Esophagus squamous epithelium (tissue), 5 donors: ENCODE data around the gene CLEC3B. TPM values are rescaled to one million over a fixed set of nuclear protein-coding genes. Genes with fewer than 3 reads are reported as not detected.
"Not testable (repeated sequence)": the region's sequence is repeated elsewhere in the genome, so short reads cannot be mapped to it uniquely, and the experiment has no call there.

Experiments
- DNase-seq: peaks from one replicate; lab custom pipeline; 2025; lab: John Stamatoyannopoulos, UW
- H3K27ac ChIP-seq, 4 donors: fragments of 200-600 bp; sonication (generic); one replicate each; pipeline ENCODE4 v1.5.1; 2016 to 2019; ENCODE audit warnings: mild to moderate bottlenecking in 1 of 4
- H3K27me3 ChIP-seq, 4 donors: fragments of 200-600 bp; sonication (generic); 1 replicate in 3 of 4; 2 replicates in 1 of 4; pipeline versions ENCODE4 v1.5.1 to v1.6.0; 2017 to 2021; ENCODE audit warnings: antibody characterized with exemption in 1 of 4
- H3K36me3 ChIP-seq, 3 donors: fragments of 200-600 bp; sonication (generic); one replicate each; pipeline ENCODE4 v1.5.1; 2016 to 2019
- H3K4me1 ChIP-seq, 3 donors: fragments of 200-600 bp; sonication (generic); one replicate each; pipeline ENCODE4 v1.5.1; 2017 to 2019
- H3K4me3 ChIP-seq, 4 donors: fragments of 200-600 bp; sonication (generic); 1 replicate in 3 of 4; 2 replicates in 1 of 4; pipeline ENCODE4 v1.5.1; 2016 to 2019; ENCODE audit warnings: mild to moderate bottlenecking in 2 of 4, moderate library complexity in 1 of 4
- H3K9me3 ChIP-seq, 3 donors: fragments of 200-600 bp; sonication (generic); one replicate each; pipeline ENCODE4 v1.5.1; 2016 to 2019
- POLR2A ChIP-seq, 4 donors: fragments of 450-650 bp; IDR thresholded peaks; one replicate each; pipeline ENCODE4 v1.6.1; 2017; ENCODE audit warnings: antibody characterized with exemption in 4 of 4, mild to moderate bottlenecking in 4 of 4, moderate library complexity in 3 of 4
- WGBS, 2 donors: methylation state at CpG; one replicate each; pipeline ENCODE4 v1.1.5; 2018; 5-methylcytosine and 5-hydroxymethylcytosine counted together
- intact Hi-C: fragments of 100-400 bp; cut with DNase I; formaldehyde crosslinking; loops from one replicate; pipeline ENCODE4 v1.15.0; 2022
- total RNA-seq, 4 donors: library from RNA; depleted of rRNA; stranded (reverse); fragments of >200 nt; gene quantifications; one replicate each; pipeline ENCODE4 v1.1.0, GENCODE V29; 2016
- TF ChIP-seq, protein P1 (sequence below), 6 experiments: fragments of 450-650 bp in 4 of 6; fragments of 200-600 bp in 2 of 6; sonication (generic) in 2 of 6; IDR thresholded peaks; one replicate each; pipeline ENCODE4 v1.5.1; 2016 to 2019; ENCODE audit warnings: antibody characterized with exemption in 6 of 6, mild to moderate bottlenecking in 4 of 6, moderate library complexity in 4 of 6
- donor health status: DM: yes; HTN: yes; CAD: no.

Gene CLEC3B
- total RNA-seq, 4 donors from 2014 or later = 4.3 to 28.8 (median 6.9) TPM

DNA sequence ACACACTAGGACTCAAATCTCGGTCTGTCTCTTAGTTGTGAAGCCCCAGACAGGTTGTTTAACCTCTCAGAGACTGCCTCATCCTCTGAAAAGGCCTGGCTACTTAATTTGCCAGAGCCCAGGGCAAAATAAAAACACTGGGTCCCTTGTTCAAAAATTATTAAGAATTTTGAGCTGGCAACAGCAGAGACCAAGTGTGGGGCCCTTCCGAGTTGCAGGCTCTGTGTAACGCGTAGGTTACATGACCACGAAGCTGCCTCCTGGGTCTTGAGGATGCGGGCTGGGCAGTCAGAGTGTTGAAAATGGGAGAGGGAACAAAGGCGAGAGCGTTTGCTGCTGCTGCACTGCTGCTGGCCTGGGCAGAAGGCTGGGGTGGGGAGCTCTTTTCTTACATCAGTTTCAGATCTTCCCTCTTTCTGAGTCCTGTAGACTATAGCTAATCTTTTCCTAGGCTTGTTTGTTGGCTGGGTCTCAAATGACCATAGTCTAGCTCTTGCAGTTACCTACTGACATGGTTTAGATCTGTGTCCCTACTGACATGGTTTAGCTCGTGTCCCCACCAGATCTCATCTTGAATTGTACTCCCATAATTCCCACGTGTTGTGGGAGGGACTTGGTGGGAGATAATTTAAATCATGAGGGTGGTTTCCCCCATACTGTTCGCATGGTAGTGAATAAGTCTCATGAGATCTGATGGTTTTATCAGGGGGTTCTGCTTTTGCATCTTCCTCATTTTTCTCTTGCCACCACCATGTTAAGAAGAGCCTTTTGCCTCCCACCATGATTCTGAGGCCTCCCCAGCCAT, 49.9 kb downstream of the CLEC3B start:
- H3K4me1 ChIP-seq = peaks cover 0 to 6% (median 0%) of the 10 kb centered on the region in 3 donors
- H3K4me3 ChIP-seq = no peak overlapping the region
- no peak for DNase-seq
- no peak for TF ChIP-seq POLR2A (IDR thresholded peaks at IDR 0.05)
- TF ChIP-seq, protein P1, sequence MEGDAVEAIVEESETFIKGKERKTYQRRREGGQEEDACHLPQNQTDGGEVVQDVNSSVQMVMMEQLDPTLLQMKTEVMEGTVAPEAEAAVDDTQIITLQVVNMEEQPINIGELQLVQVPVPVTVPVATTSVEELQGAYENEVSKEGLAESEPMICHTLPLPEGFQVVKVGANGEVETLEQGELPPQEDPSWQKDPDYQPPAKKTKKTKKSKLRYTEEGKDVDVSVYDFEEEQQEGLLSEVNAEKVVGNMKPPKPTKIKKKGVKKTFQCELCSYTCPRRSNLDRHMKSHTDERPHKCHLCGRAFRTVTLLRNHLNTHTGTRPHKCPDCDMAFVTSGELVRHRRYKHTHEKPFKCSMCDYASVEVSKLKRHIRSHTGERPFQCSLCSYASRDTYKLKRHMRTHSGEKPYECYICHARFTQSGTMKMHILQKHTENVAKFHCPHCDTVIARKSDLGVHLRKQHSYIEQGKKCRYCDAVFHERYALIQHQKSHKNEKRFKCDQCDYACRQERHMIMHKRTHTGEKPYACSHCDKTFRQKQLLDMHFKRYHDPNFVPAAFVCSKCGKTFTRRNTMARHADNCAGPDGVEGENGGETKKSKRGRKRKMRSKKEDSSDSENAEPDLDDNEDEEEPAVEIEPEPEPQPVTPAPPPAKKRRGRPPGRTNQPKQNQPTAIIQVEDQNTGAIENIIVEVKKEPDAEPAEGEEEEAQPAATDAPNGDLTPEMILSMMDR (IDR thresholded peaks at IDR 0.05) = no peak
- H3K36me3 ChIP-seq = no peaks in the 10 kb centered on the region
- no peaks in the 10 kb centered on the region for H3K27me3 ChIP-seq
- 79 to 82% methylated on average over 10 to 11 of the region's 11 CpGs for WGBS, 2 donors
- no peak overlapping the region for H3K27ac ChIP-seq
- H3K9me3 ChIP-seq = no peaks in the 10 kb centered on the region
- intact Hi-C loops = no loop called here

DNA sequence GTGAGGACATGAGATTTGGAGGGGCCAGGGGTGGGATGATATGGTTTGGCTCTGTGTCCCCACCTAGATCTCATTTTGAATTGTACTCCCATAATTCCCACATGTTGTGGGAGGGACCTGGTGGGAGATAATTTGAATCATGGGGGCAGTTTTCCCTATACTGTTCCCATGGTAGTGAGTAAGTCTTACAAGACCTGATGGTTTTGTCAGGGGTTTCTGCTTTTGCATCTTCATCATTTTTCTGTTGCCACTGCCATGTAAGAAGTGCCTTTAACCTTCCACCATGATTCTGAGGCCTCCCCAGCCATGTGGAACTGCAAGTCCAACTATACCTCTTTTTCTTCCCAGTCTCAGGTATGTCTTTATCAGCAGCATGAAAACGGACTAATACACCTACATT, 52.2 kb downstream of the CLEC3B start:
- H3K4me3 ChIP-seq, H3K9me3 ChIP-seq, intact Hi-C loops, H3K4me1 ChIP-seq, H3K27me3 ChIP-seq, H3K27ac ChIP-seq, DNase-seq: not testable (repeated sequence)
- WGBS, 2 donors = 75 to 100% methylated on average over 1 of the region's 1 CpG
- peaks cover 0 to 11% (median 0%) of the 10 kb centered on the region in 3 donors for H3K36me3 ChIP-seq

DNA sequence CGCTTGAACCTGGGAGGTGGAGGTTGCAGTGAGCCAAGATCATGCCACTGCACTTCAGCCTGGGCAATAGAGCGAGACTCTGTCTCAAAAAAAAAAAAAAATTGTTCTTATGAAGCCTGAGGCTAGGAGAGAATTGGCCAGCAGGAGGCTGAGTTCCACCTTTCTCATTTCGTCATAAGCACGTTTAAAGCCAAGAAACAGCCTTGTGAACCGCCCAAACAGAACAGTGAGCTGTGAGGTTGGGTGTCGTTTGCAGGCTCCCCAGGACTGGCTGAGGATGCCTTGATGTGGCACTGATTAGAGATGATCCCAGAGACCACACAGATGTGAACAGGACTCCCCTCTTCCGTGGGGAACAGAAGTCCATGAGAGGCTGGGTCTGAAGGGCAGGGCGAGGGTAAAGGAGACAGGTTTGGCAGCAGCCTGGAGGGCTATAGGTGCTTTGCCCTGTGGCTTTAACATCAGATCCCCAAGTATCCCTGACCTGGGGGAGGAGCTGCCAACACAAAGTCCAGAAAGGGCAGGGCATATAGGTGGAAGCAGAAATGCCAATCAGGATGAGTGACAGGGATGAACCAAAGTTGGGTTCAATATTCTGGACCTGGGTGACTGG, 52.9 kb downstream of the CLEC3B start:
- Histone ChIP-seq H3K36me3 (peaks cover 0 to 18% (median 0%) of the 10 kb centered on the region in 3 donors), H3K4me1 (peaks cover 0 to 6% (median 0%) of the 10 kb centered on the region in 3 donors), H3K27ac (no peak overlapping the region), H3K4me3 (no peak overlapping the region), H3K27me3 (no peaks in the 10 kb centered on the region), H3K9me3 (no peaks in the 10 kb centered on the region)
- intact Hi-C loops = no loop called here
- no peak for DNase-seq
- WGBS, 2 donors = 47 to 52% methylated on average over 7 to 8 of the region's 8 CpGs
- TF ChIP-seq, protein P1 (IDR thresholded peaks at IDR 0.05) = peak in 1 of 6 experiments; percentile 52
- TF ChIP-seq POLR2A (IDR thresholded peaks at IDR 0.05) = no peak

DNA sequence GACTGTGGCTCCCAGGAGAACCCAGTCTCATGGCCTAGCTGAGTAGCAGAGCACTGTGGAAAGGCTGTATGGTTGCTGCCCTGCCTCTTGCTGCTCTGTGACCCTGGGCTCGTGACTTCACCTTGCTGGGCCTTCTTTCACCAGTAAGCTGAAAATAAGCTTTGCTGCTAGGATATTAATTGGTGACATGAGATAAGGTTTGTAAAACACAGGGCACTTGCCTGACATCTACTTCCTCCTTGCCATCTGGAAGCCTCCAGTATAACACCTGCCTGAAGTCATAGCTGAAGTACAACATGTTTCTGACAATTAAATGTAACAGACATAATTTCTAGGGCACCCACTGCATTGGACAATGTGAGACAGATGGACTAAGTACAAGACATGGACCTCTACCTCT, 53.6 kb downstream of the CLEC3B start:
- Histone ChIP-seq H3K9me3 (no peaks in the 10 kb centered on the region), H3K27ac (no peak overlapping the region), H3K4me1 (peaks cover 0 to 6% (median 0%) of the 10 kb centered on the region in 3 donors), H3K36me3 (peaks cover 0 to 25% (median 0%) of the 10 kb centered on the region in 3 donors), H3K4me3 (no peak overlapping the region), H3K27me3 (no peaks in the 10 kb centered on the region)
- intact Hi-C loops = no loop called here
- DNase-seq = no peak
- no CpG with 5 or more reads among the region's 1 CpG for WGBS, 2 donors
- no peak for TF ChIP-seq POLR2A (IDR thresholded peaks at IDR 0.05)
- TF ChIP-seq, protein P1 (IDR thresholded peaks at IDR 0.05) = no peak

- 67 to 83% methylated on average over 1 of the region's 1 CpG for WGBS, 2 donors
These were observed 54.7 kb downstream of the CLEC3B start for GRCh38 chr3:45080824-45081223.

More at GRCh38 chr3:45080824-45081223, 54.7 kb downstream of the CLEC3B start:
- Histone ChIP-seq H3K9me3 (no peaks in the 10 kb centered on the region), H3K4me1 (peaks cover 0 to 6% (median 0%) of the 10 kb centered on the region in 3 donors), H3K27me3 (no peaks in the 10 kb centered on the region), H3K27ac (no peak overlapping the region), H3K4me3 (no peak overlapping the region), H3K36me3 (peaks cover 0 to 36% (median 8%) of the 10 kb centered on the region in 3 donors)
- TF ChIP-seq, protein P1 (IDR thresholded peaks at IDR 0.05) = no peak
- no peak for TF ChIP-seq POLR2A (IDR thresholded peaks at IDR 0.05)
- DNase-seq = no peak
- intact Hi-C loops = no loop called here
